Transverse colon (tissue), 4 donors: ENCODE measurements around the gene FXYD6.

ENCODE experiments used
- EP300 ChIP-seq: sonication (generic); formaldehyde crosslinking; IDR thresholded peaks from one replicate; pipeline ENCODE4 v1.6.1; 2017; ENCODE audit warnings: antibody characterized with exemption, low read depth
- POLR2A ChIP-seq: fragments of 450-650 bp; IDR thresholded peaks from one replicate; pipeline ENCODE4 v1.6.1; 2016; ENCODE audit warnings: antibody characterized with exemption, mild to moderate bottlenecking, moderate library complexity
- POLR2AphosphoS5 ChIP-seq, 3 donors: sonication (generic); formaldehyde crosslinking; IDR thresholded peaks; one replicate each; pipeline ENCODE4 v1.6.1; 2016; ENCODE audit warnings: antibody characterized with exemption in 3 of 3
- TF ChIP-seq, protein P1 (sequence below), 5 experiments: fragments of 200-600 bp in 3 of 5; fragments of 450-650 bp in 2 of 5; sonication (generic) in 3 of 5; IDR thresholded peaks; 1 replicate in 2 of 5; 2 replicates in 3 of 5; pipeline ENCODE4 v1.5.1; 2016 to 2017; ENCODE audit warnings: antibody characterized with exemption in 5 of 5, inconsistent platforms in 3 of 5, mild to moderate bottlenecking in 2 of 5, moderate library complexity in 1 of 5

DNA sequence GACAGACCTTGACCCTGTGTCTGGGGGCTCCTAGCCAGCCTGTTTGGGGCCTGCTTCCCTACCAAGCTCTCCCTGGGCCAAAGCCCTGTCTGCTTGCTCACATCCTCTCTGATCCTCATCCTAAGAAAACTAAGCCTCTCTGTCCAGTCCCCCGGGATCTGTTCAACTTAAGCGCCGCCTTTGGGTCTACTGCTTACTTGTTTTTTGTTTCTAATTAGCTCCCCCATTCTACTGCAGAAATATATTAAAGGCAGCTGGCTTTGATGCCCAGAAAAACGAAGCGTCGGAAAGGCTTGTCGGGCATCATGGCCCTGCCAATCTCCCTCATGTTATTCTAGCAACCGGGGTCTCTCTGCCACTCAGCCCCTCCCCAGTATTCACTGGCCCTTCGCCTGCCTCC, 82.9 kb downstream of the FXYD6 start:
- TF ChIP-seq, protein P1, sequence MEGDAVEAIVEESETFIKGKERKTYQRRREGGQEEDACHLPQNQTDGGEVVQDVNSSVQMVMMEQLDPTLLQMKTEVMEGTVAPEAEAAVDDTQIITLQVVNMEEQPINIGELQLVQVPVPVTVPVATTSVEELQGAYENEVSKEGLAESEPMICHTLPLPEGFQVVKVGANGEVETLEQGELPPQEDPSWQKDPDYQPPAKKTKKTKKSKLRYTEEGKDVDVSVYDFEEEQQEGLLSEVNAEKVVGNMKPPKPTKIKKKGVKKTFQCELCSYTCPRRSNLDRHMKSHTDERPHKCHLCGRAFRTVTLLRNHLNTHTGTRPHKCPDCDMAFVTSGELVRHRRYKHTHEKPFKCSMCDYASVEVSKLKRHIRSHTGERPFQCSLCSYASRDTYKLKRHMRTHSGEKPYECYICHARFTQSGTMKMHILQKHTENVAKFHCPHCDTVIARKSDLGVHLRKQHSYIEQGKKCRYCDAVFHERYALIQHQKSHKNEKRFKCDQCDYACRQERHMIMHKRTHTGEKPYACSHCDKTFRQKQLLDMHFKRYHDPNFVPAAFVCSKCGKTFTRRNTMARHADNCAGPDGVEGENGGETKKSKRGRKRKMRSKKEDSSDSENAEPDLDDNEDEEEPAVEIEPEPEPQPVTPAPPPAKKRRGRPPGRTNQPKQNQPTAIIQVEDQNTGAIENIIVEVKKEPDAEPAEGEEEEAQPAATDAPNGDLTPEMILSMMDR (IDR thresholded peaks at IDR 0.05): no peak
- TF ChIP-seq EP300 (no peak), POLR2AphosphoS5 (IDR thresholded peaks at IDR 0.05) (no peak), POLR2A (no peak)
